Measurements from ENCODE around the gene SRGAP2. TPM values are rescaled to one million over a fixed set of nuclear protein-coding genes. Genes with fewer than 3 reads are reported as not detected.
"Not testable (repeated sequence)": the region's sequence is repeated elsewhere in the genome, so short reads cannot be mapped to it uniquely, and the experiment has no call there.

SRGAP2 gene
- total RNA-seq, 5 donors from 2014 or later (not counting 1 experiment from before 2014, with no cell fraction given): 26.1 to 37.0 (median 32.9) TPM

DNA sequence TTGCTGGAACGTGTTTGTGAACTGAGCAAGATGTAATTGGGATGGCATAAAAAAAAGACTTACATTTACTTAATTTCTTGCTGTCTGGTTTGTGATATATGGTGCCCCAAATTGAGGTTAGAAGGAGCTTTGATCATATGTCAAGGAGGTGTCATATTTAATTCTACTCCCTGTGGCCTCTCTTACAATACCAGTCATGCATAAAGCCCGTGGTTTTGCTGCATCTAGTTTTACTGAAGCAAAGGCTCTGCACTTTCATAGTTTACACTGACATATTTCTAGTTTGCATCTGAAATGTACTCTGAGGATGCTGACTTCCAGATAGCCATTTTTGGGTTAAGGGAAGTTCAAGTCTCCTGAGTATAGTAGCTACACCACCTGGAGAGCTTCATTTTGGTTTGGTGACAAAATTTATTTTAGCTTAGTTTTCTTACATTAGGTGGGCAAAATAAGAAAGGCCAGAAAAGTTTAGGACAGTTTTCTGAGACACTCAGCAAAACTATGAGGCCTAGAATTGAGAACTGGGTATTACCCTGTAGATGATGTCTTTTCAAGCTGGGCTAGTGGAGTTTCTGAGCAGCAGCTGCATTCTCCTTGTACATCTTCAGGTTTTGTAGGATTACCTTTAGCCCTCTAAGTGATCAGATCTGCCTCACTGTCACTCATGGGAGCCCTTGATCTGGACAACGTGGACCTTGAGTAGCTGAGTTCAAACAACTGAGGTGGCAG, 47.8 kb downstream of the SRGAP2 start:
- H3K27ac Mint-ChIP-seq; H3K4me1 Mint-ChIP-seq; H3K4me3 ChIP-seq (ENCODE audit: control insufficient read depth in 1 of 2, extremely low read depth in 1 of 2, low read length in 1 of 2); POLR2A ChIA-PET; DNase-seq; H3K36me3 ChIP-seq (ENCODE audit: control insufficient read depth in 2 of 2, extremely low read depth in 1 of 2, insufficient read depth in 1 of 2, low read length in 1 of 2); H3K27ac ChIP-seq (ENCODE audit: low read length); H3K9me3 Mint-ChIP-seq; H3K4me3 Mint-ChIP-seq; H3K4me1 ChIP-seq (ENCODE audit: control insufficient read depth in 1 of 2, extremely low read depth in 1 of 2, insufficient read depth in 2 of 2, low read length in 2 of 2); H3K27me3 ChIP-seq (replicated peaks in 1 of 2; ENCODE audit: control insufficient read depth in 2 of 2, extremely low read depth in 1 of 2, insufficient read depth in 2 of 2, low read length in 1 of 2); H3K27me3 Mint-ChIP-seq; H3K9me3 ChIP-seq; ATAC-seq (replicated peaks in 1 of 4); CTCF ChIA-PET; H3K36me3 Mint-ChIP-seq: not testable (repeated sequence)
- WGBS (ENCODE audit: insufficient coverage): no CpG with 5 or more reads among the region's 3 CpGs

DNA sequence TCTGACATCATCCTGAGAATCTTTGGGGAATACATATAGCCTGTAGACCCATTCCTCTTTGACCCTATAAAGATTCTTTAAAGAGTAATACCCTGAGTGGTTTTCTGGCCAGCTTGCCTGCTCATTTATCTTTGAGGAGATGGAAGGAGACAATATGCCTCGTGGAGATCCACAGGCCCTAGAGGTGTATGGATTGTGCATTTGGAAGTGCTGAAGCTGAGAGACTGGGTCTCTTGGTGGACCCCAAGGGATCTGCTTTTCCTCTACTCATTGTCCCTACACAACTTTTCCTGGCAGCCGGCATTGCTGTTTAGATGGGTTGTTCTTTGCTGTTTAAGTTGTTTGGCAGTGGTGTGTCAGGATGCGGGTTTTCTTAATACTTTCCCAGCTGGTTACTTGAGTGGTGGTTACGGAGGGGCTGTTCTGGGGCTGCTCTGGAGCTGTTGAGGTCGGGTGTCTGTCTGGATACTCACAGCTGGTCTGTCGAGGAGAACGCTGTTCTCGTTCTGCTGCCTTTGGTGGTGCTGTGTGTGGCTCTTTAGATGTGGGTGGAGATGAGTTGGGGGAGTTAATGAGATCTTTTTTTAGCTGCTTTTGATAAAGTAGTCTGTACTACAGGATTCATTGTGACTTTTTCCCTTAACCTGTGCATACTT, 49.5 kb downstream of the SRGAP2 start:
- H3K4me1 ChIP-seq (ENCODE audit: control insufficient read depth in 1 of 2, extremely low read depth in 1 of 2, insufficient read depth in 2 of 2, low read length in 2 of 2); H3K27ac Mint-ChIP-seq; H3K27me3 Mint-ChIP-seq; ATAC-seq (replicated peaks in 1 of 4); H3K36me3 ChIP-seq (ENCODE audit: control insufficient read depth in 2 of 2, extremely low read depth in 1 of 2, insufficient read depth in 1 of 2, low read length in 1 of 2); H3K27me3 ChIP-seq (replicated peaks in 1 of 2; ENCODE audit: control insufficient read depth in 2 of 2, extremely low read depth in 1 of 2, insufficient read depth in 2 of 2, low read length in 1 of 2); H3K4me3 ChIP-seq (ENCODE audit: control insufficient read depth in 1 of 2, extremely low read depth in 1 of 2, low read length in 1 of 2); H3K4me1 Mint-ChIP-seq; POLR2A ChIA-PET; H3K9me3 Mint-ChIP-seq; H3K36me3 Mint-ChIP-seq; H3K27ac ChIP-seq (ENCODE audit: low read length); H3K4me3 Mint-ChIP-seq; H3K9me3 ChIP-seq; CTCF ChIA-PET: not testable (repeated sequence)
- DNase-seq: peak in 1 of 35 experiments; percentile 1
- 85% methylated on average over 2 of the region's 8 CpGs for WGBS (ENCODE audit: insufficient coverage)

Other genes with a start within 250 kb of the SRGAP2 start
- gene RAB7B, start 200.1 kb upstream of the SRGAP2 start, total RNA-seq: under 1 TPM in 2 of 5 donors, not detected in 3; 0.15 to 0.22 TPM
- gene CTSE, start 179.6 kb upstream of the SRGAP2 start, total RNA-seq: under 1 TPM in 2 of 5 donors, not detected in 3; 0.13 to 0.20 TPM
- gene RHEX, start 150.4 kb upstream of the SRGAP2 start, total RNA-seq: 1 to 10 TPM in 2 of 5 donors, under 1 TPM in 2, not detected in 1; 0.28 to 1.6 (median 1.2) TPM
- under 1 TPM in 2 of 5 donors, not detected in 3; 0.12 to 0.33 TPM for gene AVPR1B, start 86.2 kb upstream of the SRGAP2 start, total RNA-seq
- 1 to 10 TPM in 3 of 5 donors, under 1 TPM in 2; 0.30 to 1.7 (median 1.5) TPM for gene FAM72A, start 702 bp upstream of the SRGAP2 start, total RNA-seq

Data from T-cell (primary cell).